Sigmoid colon (tissue), 7 donors: ENCODE data around the gene MACROD2. TPM values are rescaled to one million over a fixed set of nuclear protein-coding genes. Genes with fewer than 3 reads are reported as not detected.

Experiments
- DNase-seq: peaks from one replicate; pipeline ENCODE4 v3.0.0-alpha.2; 2019
- H3K27ac ChIP-seq, 4 donors: fragments of 200-600 bp; sonication (generic); one replicate each; pipeline ENCODE4 v1.5.1; 2016 to 2019; ENCODE audit warnings: mild to moderate bottlenecking in 1 of 4
- H3K27me3 ChIP-seq, 3 donors: fragments of 200-600 bp; sonication (generic); one replicate each; pipeline ENCODE4 v1.5.1; 2019; ENCODE audit warnings: mild to moderate bottlenecking in 1 of 3
- H3K36me3 ChIP-seq, 4 donors: fragments of 200-600 bp; sonication (generic); one replicate each; pipeline ENCODE4 v1.5.1; 2016 to 2019
- H3K4me1 ChIP-seq, 4 donors: fragments of 200-600 bp; sonication (generic); one replicate each; pipeline ENCODE4 v1.5.1; 2017 to 2019
- H3K4me3 ChIP-seq, 4 donors: fragments of 200-600 bp; sonication (generic); one replicate each; pipeline ENCODE4 v1.5.1; 2017 to 2019; ENCODE audit warnings: mild to moderate bottlenecking in 2 of 4, moderate library complexity in 1 of 4
- H3K9me3 ChIP-seq, 4 donors: fragments of 200-600 bp in 3 of 4; sonication (generic) in 3 of 4; one replicate each; pipeline versions ENCODE4 v1.5.1 to v1.6.1; 2013 to 2019
- CTCF ChIP-seq, 4 experiments: fragments of 450-650 bp in 3 of 4; fragments of 200-600 bp in 1 of 4; IDR thresholded peaks; one replicate each; pipeline ENCODE4 v1.5.1; 2016 to 2019; ENCODE audit warnings: antibody characterized with exemption in 4 of 4, mild to moderate bottlenecking in 3 of 4, moderate library complexity in 2 of 4
- EP300 ChIP-seq, 4 donors: sonication (generic); formaldehyde crosslinking; IDR thresholded peaks; one replicate each; pipeline ENCODE4 v1.6.1; 2017; ENCODE audit warnings: antibody characterized with exemption in 4 of 4
- POLR2A ChIP-seq, 2 donors: fragments of 450-650 bp; IDR thresholded peaks; one replicate each; pipeline ENCODE4 v1.6.1; 2016; ENCODE audit warnings: antibody characterized with exemption in 2 of 2, mild to moderate bottlenecking in 2 of 2, moderate library complexity in 2 of 2
- POLR2AphosphoS5 ChIP-seq, 4 donors: sonication (generic); formaldehyde crosslinking; IDR thresholded peaks; one replicate each; pipeline ENCODE4 v1.6.1; 2017; ENCODE audit warnings: antibody characterized with exemption in 4 of 4
- WGBS, 2 donors: extraction: QIAGEN DNeasy Blood & Tissue Kit; methylation state at CpG; one replicate each; pipeline ENCODE4 v1.1.7; 2013; 5-methylcytosine and 5-hydroxymethylcytosine counted together
- intact Hi-C: fragments of 100-400 bp; cut with DNase I; formaldehyde crosslinking; loops from one replicate; pipeline ENCODE4 v1.15.1; 2023
- polyA plus RNA-seq, 3 donors: library from polyadenylated mRNA; stranded (reverse); fragments of 200-250 nt; gene quantifications; one replicate each; pipeline ENCODE4 v1.2.3, GENCODE V29; 2013
- total RNA-seq, 4 donors: library from RNA; depleted of rRNA; stranded (reverse); fragments of >200 nt; gene quantifications; one replicate each; pipeline ENCODE4 v1.1.0, GENCODE V29; 2016
- donor health status: healthy with polysubstance abuse.
- donor health status: Bipolar disorder and iron deficiency.
- donor health status: healthy.

The MACROD2 gene
- total and polyA plus RNA-seq, 7 donors: 1.2 to 22.4 (median 5.8) TPM

DNA sequence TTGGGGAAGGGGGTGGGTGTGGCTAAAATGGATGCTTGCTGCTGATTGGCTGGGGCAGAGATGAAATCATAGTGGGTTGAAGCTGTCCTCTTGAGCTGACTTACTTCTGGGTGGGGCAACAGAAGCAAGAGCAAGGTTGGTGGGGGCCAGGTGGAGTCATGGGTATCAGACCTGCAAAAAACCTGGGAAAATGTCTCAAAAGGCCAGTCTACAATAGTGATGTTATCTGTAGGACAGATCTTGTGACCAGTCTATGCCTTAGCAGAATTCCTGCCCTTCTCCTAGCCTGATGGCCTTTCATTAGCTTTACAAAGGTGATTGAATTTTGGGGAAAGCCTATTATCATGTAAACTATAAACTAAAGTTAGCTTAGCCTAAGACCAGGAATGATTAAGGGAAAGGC lies 1632.2 kb downstream of the MACROD2 start:
- no peak for TF ChIP-seq POLR2A (IDR thresholded peaks at IDR 0.05)
- no peak overlapping the region for H3K27ac ChIP-seq
- H3K9me3 ChIP-seq: no peaks in the 10 kb centered on the region
- no peaks in the 10 kb centered on the region for H3K36me3 ChIP-seq
- no peak for DNase-seq
- no peaks in the 10 kb centered on the region for H3K4me1 ChIP-seq
- no peak overlapping the region for H3K4me3 ChIP-seq
- intact Hi-C loops: no loop called here
- no peaks in the 10 kb centered on the region for H3K27me3 ChIP-seq

- no peaks in the 10 kb centered on the region for H3K9me3 ChIP-seq
- intact Hi-C loops: no loop called here
- TF ChIP-seq POLR2A (IDR thresholded peaks at IDR 0.05) (no peak), POLR2AphosphoS5 (IDR thresholded peaks at IDR 0.05) (no peak), CTCF (IDR thresholded peaks at IDR 0.05) (no peak), EP300 (IDR thresholded peaks at IDR 0.05) (no peak)
Measured at GRCh38 chr20:15628851-15629353, 1633.6 kb downstream of the MACROD2 start.

DNA sequence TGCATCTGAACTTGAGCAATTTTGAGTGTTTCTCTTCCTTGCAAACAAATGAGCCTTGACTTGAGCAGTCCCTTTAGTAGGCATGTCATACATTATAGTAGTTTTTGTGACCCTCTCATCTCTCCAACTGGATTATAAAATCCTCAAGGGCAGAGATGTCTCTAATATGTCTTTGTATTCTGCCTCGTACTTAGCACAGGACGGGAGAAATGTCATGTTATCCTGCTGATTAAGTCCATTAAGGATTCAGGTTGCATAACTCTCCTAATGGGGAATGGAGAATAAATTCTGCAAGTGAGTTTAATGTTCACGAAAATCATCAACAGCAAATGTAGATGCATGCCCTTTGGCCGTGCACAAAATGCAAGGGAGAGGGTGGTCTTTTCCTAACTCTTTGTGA lies 1635.0 kb downstream of the MACROD2 start:
- intact Hi-C loops: no loop called here
- WGBS, 2 donors: 80 to 88% methylated on average over 4 of the region's 4 CpGs

More at GRCh38 chr20:15628851-15629353, 1633.6 kb downstream of the MACROD2 start:
- no peaks in the 10 kb centered on the region for H3K27me3 ChIP-seq
- no peak overlapping the region for H3K4me3 ChIP-seq
- H3K36me3 ChIP-seq: no peaks in the 10 kb centered on the region
- 67 to 90% methylated on average over 4 of the region's 4 CpGs for WGBS, 2 donors
- no peak overlapping the region for H3K27ac ChIP-seq
- no peaks in the 10 kb centered on the region for H3K4me1 ChIP-seq
- no peak for DNase-seq

DNA sequence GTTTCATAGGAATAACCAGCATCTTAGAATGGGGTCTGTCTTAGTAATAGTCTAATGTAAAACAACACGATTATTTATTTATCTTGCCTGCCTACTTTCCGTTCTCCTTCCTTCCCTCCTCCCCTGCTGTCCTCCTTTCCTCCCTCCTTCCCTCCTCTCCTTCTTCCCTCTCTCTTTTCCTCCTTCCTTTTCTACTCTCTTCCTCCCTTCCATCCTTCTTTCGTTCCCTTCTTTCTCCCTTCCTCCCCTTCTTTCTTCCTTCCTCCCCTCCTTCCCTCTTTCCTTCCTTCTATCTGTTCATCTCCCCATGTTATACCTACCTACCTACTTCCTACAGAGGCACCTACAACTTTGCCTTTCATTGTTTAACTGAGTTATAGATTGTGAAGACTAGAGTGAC lies 1637.4 kb downstream of the MACROD2 start:
- no peak overlapping the region for H3K27ac ChIP-seq
- peaks cover 0 to 10% (median 9%) of the 10 kb centered on the region in 4 donors for H3K4me1 ChIP-seq
- DNase-seq: no peak
- TF ChIP-seq CTCF (IDR thresholded peaks at IDR 0.05) (no peak), EP300 (IDR thresholded peaks at IDR 0.05) (no peak), POLR2A (IDR thresholded peaks at IDR 0.05) (no peak), POLR2AphosphoS5 (IDR thresholded peaks at IDR 0.05) (no peak)
- H3K9me3 ChIP-seq: no peaks in the 10 kb centered on the region
- WGBS, 2 donors: 78 to 83% methylated on average over 3 of the region's 3 CpGs
- H3K4me3 ChIP-seq: no peak overlapping the region
- H3K27me3 ChIP-seq: no peaks in the 10 kb centered on the region
- no peaks in the 10 kb centered on the region for H3K36me3 ChIP-seq
- intact Hi-C loops: no loop called here

More for the DNA sequence above, 1635.0 kb downstream of the MACROD2 start:
- Histone ChIP-seq H3K4me1 (no peaks in the 10 kb centered on the region), H3K27ac (no peak overlapping the region), H3K4me3 (no peak overlapping the region), H3K27me3 (no peaks in the 10 kb centered on the region), H3K9me3 (no peaks in the 10 kb centered on the region), H3K36me3 (no peaks in the 10 kb centered on the region)
- TF ChIP-seq POLR2A (IDR thresholded peaks at IDR 0.05) (no peak), POLR2AphosphoS5 (IDR thresholded peaks at IDR 0.05) (no peak), EP300 (IDR thresholded peaks at IDR 0.05) (no peak), CTCF (IDR thresholded peaks at IDR 0.05) (no peak)
- DNase-seq: no peak

DNA sequence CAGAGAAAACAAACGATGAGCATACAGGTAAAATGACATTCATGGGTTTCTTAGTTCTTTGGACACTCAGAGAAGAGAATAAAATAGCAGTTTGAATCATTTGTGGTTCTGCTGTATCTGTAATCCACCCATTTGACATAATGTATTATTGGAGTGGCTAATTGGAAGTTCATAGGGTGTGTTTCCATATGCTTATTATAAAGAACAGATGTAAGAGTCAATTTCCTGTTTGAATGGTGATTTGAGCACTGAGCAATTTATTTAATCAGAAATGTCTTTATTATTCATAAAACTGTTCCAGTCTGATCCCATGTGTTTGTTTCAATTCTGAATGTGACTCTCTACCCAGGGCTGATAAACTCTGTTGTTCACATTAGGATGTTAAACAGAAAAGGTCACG lies 1638.8 kb downstream of the MACROD2 start:
- H3K27me3 ChIP-seq: no peaks in the 10 kb centered on the region
- intact Hi-C loops: no loop called here
- H3K4me3 ChIP-seq: no peak overlapping the region
- no peaks in the 10 kb centered on the region for H3K36me3 ChIP-seq
- no peaks in the 10 kb centered on the region for H3K9me3 ChIP-seq
- H3K4me1 ChIP-seq: peaks cover 0 to 23% (median 23%) of the 10 kb centered on the region in 4 donors
- TF ChIP-seq CTCF (IDR thresholded peaks at IDR 0.05): no peak
- no peak for TF ChIP-seq POLR2AphosphoS5 (IDR thresholded peaks at IDR 0.05)
- no peak for TF ChIP-seq POLR2A (IDR thresholded peaks at IDR 0.05)
- no peak for TF ChIP-seq EP300 (IDR thresholded peaks at IDR 0.05)
- no peak overlapping the region for H3K27ac ChIP-seq
- WGBS, 2 donors: 89 to 92% methylated on average over 2 of the region's 2 CpGs
- DNase-seq: no peak
